ENCODE results near the gene LCP1.

LCP1 gene

DNA sequence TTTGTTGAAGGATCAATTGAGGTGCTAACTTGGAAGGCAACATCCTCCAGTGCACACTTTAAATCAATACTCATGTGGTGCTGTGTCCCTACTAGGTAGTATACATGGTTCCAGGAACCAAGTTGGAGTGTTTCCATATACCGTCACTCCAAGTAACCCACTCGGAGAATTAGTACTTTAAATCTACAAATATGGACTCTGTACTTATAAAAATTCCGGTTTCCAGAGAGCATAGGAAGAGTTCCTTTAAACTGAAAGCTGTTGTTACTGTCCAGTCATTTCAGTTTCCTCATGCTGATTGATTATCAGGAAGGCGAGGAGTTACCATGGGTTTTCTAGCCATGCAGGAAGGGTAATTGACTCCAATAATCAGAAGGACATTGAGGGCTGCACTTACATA lies 84.3 kb downstream of the LCP1 start:
- DNase-seq, result no peak

DNA sequence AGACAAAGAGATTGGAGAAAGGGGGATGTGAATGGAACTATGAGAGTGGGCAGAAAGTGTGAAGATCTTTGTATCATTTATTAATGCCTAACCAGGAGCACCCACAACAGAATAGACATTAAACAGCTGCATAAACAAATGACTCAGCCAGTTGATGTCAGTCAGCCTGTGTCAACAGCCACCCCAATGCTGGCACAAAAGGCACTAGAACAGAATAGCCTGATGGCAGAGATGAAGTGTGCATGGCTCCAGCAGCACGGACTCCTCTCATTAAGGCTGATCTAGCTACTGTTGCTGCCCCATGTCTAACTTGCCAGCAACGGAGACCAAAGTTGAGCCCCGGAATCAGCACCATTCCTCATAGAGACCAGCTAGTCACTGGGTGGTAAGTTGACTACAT lies 85.0 kb downstream of the LCP1 start:
- DNase-seq, result no peak

- DNase-seq, result no peak
Observed at GRCh38 chr13:46094478-46094877, 87.5 kb downstream of the LCP1 start.

DNA sequence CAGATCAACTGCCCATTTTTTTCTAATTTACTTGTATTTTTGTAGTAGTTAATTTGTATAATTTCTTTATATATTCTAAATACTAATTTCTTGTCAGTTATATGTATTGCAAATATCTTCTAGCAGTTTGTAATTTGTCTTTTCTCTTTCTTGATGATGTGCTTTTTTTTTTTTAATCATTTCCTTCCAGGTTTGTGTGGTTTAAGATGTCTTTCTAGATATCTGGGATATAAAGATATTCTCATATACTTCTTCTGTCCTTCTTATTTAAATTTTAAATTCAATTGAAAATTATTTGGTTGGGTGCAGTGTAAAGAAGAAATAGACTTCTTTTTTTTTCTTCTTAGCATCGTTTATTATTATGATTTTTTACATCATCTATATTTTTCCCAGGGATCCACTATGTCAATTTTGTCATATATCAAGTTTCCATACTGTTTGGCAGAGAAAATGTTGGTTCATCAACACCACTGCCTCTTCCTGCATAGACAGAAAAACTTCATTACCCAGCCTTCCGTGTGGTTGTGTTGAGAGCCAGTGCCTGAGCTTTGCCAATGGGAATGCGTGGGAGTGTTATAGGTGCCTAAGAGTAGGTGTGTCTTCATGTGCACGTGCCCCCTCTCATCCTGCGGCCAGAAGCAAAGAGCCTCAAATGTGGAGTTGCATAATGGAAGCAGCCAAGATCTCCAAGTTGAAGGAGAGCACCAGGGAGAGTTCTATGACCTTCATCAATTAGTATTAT lies 93.0 kb downstream of the LCP1 start:
- no peak for DNase-seq

GRCh38 chr13:46087481-46087880 lies 94.5 kb downstream of the LCP1 start:
- DNase-seq, result no peak

DNA sequence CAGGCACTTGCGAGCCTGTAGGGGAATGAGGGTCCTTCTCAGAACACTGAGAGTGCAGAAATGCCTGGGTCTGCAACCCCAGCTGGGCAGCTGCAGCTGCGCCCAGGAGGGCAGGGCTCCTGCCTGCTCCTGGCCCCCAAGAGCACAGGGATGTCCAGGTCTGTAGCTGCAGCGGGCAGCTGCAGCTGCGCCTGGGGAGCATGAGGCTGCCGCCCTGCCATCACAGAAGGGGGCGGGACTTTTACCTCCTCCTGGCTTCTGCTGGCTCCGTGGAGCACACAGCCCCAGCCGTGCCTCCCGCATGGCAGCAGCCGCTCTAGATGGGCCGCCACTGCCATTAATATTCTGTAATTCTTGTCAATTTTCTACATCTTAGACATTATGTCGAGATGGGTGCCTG lies 95.0 kb downstream of the LCP1 start:
- DNase-seq, result no peak

DNA sequence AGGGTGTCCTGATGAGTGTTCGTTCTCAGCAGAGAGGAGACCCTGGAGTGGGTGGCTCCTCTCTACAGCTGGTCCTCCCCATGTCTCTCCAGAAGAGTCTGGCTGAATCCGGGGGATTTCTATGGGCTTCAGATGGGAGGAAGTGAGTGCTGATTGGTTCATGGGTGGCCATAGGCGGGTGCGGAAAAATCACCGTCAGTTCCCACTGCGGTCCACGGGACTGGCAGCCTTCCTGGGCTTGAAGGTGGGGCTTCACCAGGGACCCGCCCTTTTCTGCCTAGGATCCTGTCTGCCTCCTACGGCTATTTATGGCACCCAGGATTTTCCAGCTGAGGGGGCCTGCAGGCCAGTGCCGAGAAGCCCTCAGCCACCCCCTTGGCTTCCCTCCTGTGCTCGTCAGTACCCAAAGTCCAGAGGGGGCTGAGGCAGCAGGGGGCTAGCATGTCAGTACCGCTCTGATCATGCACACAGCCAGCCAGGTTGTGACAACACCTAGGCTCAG lies 95.5 kb downstream of the LCP1 start:
- DNase-seq, result no peak

GRCh38 chr13:46085737-46086136 lies 96.2 kb downstream of the LCP1 start:
- DNase-seq, result no peak

- no peak for DNase-seq
Observed at GRCh38 chr13:46082324-46082723, 99.7 kb downstream of the LCP1 start.

DNA sequence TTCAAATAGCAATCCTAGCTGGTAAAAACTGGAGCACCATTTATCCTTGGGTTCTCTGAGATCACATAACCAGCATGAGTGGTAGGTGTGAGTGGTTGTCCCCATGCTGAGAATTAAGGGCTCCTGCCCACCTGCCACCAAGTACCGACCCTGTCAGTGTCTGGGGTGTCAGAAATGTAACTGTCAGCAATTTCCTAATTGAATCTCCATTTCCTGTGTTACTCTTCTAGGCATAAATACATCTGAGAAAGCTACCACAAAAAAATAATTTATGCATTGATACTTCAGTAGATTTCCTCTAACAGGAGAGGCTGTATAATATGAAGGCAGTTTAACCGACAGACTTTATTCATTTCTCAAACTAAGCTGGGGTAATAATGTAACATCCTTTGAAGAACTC lies 102.2 kb downstream of the LCP1 start:
- DNase-seq, result no peak

GRCh38 chr13:46077265-46077664 lies 104.7 kb downstream of the LCP1 start:
- no peak for DNase-seq

DNA sequence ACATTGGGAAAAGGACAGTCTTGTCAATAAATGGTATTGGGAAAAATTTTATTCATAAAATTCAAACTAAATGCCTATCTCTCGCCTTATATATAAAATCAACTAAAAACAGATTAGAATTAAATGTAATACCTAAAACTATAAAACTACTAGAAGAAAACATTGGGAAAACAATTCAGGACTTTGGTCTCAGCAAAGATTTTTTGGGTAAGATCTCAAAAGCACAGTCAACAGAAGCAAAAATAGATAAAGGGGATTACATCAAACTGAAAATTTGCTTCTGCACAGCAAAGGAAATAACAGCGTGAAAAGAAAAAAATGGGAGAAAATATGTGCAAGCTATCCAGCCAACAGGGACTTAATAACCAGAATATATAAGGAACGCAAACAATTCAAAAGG lies 105.2 kb downstream of the LCP1 start:
- DNase-seq, result no peak

All from fibroblast of skin of back (primary cell).